ENCODE results near the gene GNPTAB. TPM values are rescaled to one million over a fixed set of nuclear protein-coding genes. Genes with fewer than 3 reads are reported as not detected.
A peak's percentile ranks its signal among the peaks of the same experiment; 100 is the strongest.

The GNPTAB gene
- total RNA-seq, 4 donors from 2014 or later: 18.0 to 36.3 (median 32.5) TPM

GRCh38 chr12:101764051-101764792 is 66.5 kb downstream of the GNPTAB start:
- peaks cover 0 to 55% (median 5%) of the 10 kb centered on the region in 3 donors for H3K36me3 ChIP-seq
- no peaks in the 10 kb centered on the region for H3K27me3 ChIP-seq
- H3K9me3 ChIP-seq: no peaks in the 10 kb centered on the region
- TF ChIP-seq EP300 (IDR thresholded peaks at IDR 0.05) (no peak), POLR2A (IDR thresholded peaks at IDR 0.05) (no peak), CTCF (IDR thresholded peaks at IDR 0.05) (no peak)
- no peak for DNase-seq (ENCODE audit: low spot score in 2 of 2)
- H3K27ac ChIP-seq: no peak overlapping the region
- WGBS, 2 donors: 61 to 69% methylated on average over 5 of the region's 5 CpGs
- peaks cover 0 to 11% (median 0%) of the 10 kb centered on the region in 4 donors for H3K4me1 ChIP-seq
- H3K4me3 ChIP-seq: no peak overlapping the region

GRCh38 chr12:101763246-101763931 is 67.4 kb downstream of the GNPTAB start:
- no peak for DNase-seq (ENCODE audit: low spot score in 2 of 2)
- no peaks in the 10 kb centered on the region for H3K27me3 ChIP-seq
- H3K27ac ChIP-seq: peak overlapping the region in 2 of 4 donors; percentile 0 to 16
- no peaks in the 10 kb centered on the region for H3K9me3 ChIP-seq
- TF ChIP-seq EP300 (IDR thresholded peaks at IDR 0.05) (peak in 1 of 2 donors; percentile 46), POLR2A (IDR thresholded peaks at IDR 0.05) (no peak), CTCF (IDR thresholded peaks at IDR 0.05) (no peak)
- no peak overlapping the region for H3K4me3 ChIP-seq
- peaks cover 0 to 11% (median 0%) of the 10 kb centered on the region in 4 donors for H3K4me1 ChIP-seq
- WGBS, 2 donors: 66 to 67% methylated on average over 6 of the region's 6 CpGs
- H3K36me3 ChIP-seq: peaks cover 0 to 55% (median 5%) of the 10 kb centered on the region in 3 donors

DNA sequence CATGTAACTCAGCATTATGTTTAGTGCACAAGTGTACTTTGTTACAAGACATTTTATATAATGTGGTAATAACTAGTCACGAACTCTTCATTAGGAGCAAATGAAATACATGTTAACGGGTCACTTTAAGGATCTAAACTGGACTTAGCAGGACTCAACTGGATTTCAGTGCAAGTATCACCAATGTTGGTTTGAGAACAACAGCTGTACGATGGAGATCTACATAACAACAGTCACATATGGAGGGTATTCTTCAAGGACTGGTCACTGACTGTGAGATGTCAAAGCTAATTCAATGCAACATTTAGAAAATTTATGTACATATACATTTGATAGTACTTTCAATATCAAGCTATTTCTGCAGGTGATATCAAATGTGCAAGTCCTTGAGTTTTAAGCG is 69.0 kb downstream of the GNPTAB start:
- Histone ChIP-seq H3K36me3 (peaks cover 0 to 52% (median 5%) of the 10 kb centered on the region in 3 donors), H3K4me3 (no peak overlapping the region), H3K27ac (no peak overlapping the region), H3K4me1 (peaks cover 0 to 11% (median 0%) of the 10 kb centered on the region in 4 donors), H3K9me3 (no peaks in the 10 kb centered on the region), H3K27me3 (no peaks in the 10 kb centered on the region)
- TF ChIP-seq CTCF (IDR thresholded peaks at IDR 0.05) (no peak), EP300 (IDR thresholded peaks at IDR 0.05) (no peak)
- no peak for DNase-seq (ENCODE audit: low spot score in 2 of 2)
- 90 to 91% methylated on average over 4 of the region's 4 CpGs for WGBS, 2 donors

- WGBS, 2 donors: 61 to 62% methylated on average over 5 of the region's 5 CpGs
- Histone ChIP-seq H3K4me3 (no peak overlapping the region), H3K36me3 (peaks cover 0 to 50% (median 5%) of the 10 kb centered on the region in 3 donors), H3K4me1 (peaks cover 0 to 11% (median 0%) of the 10 kb centered on the region in 4 donors), H3K9me3 (no peaks in the 10 kb centered on the region), H3K27ac (no peak overlapping the region), H3K27me3 (no peaks in the 10 kb centered on the region)
- DNase-seq (ENCODE audit: low spot score in 2 of 2): no peak
- TF ChIP-seq CTCF (IDR thresholded peaks at IDR 0.05) (no peak), EP300 (IDR thresholded peaks at IDR 0.05) (no peak), POLR2A (IDR thresholded peaks at IDR 0.05) (no peak)
Measured at GRCh38 chr12:101761350-101761749, 69.4 kb downstream of the GNPTAB start.

Data from tibial nerve (tissue), 4 donors.